Stimulated activated CD4-positive, alpha-beta T cell treated with anti-CD3 and anti-CD28 coated beads, Interleukin-4, amount 100 ng/mL, for 4 hours (primary cell): ENCODE measurements around the gene RCE1.

Experiments used
- DNase-seq, 2 experiments: peaks; one replicate each; pipeline ENCODE4 v3.0.0-alpha.2; 2020

Gene RCE1

DNA sequence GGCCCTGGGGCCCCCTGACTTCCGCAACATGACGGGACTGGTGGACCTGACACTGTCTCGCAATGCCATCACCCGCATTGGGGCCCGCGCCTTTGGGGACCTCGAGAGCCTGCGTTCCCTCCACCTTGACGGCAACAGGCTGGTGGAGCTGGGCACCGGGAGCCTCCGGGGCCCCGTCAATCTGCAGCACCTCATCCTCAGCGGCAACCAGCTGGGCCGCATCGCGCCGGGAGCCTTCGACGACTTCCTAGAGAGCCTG, 14.6 kb downstream of the RCE1 start:
- DNase-seq, result no peak

DNA sequence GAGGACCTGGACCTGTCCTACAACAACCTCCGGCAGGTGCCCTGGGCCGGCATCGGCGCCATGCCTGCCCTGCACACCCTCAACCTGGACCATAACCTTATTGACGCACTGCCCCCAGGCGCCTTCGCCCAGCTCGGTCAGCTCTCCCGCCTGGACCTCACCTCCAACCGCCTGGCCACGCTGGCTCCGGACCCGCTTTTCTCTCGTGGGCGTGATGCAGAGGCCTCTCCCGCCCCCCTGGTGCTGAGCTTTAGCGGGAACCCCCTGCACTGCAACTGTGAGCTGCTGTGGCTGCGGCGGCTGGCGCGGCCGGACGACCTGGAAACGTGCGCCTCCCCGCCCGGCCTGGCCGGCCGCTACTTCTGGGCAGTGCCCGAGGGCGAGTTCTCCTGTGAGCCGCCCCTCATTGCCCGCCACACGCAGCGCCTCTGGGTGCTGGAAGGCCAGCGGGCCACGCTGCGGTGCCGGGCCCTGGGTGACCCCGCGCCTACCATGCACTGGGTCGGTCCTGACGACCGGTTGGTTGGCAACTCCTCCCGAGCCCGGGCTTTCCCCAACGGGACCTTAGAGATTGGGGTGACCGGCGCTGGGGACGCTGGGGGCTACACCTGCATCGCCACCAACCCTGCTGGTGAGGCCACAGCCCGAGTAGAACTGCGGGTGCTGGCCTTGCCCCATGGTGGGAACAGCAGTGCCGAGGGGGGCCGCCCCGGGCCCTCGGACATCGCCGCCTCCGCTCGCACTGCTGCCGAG, 15.1 kb downstream of the RCE1 start:
- DNase-seq, result no peak

DNA sequence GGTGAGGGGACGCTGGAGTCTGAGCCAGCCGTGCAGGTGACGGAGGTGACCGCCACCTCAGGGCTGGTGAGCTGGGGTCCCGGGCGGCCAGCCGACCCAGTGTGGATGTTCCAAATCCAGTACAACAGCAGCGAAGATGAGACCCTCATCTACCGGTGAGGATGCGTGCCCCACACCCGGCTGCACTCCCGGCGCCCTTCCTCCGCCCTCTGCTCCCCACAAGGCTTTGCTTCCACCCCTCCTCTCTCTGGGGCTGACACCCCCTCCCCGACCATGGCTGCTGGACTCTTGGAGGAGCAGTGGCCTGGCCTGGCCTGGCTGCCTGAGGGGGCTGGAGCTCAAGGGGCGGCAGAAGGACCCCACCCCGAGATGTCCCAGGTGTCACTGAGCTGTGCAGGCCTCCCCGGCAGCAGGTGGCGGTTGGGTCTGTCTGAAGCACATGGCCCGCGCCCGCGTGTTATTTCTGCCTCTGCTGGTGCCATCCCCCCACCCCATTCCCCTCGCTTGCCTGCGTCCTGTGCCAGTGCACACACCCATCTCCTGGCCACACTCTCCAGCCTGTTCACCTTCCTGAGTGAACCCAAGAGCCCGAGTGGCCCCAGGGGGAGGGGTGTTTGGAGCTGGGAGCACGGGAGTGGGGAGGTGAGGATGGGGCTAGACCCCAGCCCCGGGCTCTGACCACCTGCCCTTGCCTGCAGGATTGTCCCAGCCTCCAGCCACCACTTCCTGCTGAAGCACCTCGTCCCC, 15.9 kb downstream of the RCE1 start:
- DNase-seq, result no peak

DNA sequence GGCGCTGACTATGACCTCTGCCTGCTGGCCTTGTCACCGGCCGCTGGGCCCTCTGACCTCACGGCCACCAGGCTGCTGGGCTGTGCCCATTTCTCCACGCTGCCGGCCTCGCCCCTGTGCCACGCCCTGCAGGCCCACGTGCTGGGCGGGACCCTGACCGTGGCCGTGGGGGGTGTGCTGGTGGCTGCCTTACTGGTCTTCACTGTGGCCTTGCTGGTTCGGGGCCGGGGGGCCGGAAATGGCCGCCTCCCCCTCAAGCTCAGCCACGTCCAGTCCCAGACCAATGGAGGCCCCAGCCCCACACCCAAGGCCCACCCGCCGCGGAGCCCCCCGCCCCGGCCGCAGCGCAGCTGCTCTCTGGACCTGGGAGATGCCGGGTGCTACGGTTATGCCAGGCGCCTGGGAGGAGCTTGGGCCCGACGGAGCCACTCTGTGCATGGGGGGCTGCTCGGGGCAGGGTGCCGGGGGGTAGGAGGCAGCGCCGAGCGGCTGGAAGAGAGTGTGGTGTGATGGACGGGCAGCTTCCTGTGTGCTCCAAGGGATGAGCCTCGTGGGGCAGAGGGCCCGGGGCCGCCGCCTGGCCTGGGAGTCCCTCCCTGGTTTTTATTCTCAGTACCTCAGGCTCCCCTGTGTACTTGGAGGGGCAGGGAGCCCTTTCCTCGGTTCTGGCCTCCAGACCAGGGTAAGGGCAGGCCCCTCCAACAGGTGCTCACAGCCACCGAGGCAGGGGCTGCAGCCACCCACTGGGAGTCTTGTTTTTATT, 16.6 kb downstream of the RCE1 start:
- no peak for DNase-seq

DNA sequence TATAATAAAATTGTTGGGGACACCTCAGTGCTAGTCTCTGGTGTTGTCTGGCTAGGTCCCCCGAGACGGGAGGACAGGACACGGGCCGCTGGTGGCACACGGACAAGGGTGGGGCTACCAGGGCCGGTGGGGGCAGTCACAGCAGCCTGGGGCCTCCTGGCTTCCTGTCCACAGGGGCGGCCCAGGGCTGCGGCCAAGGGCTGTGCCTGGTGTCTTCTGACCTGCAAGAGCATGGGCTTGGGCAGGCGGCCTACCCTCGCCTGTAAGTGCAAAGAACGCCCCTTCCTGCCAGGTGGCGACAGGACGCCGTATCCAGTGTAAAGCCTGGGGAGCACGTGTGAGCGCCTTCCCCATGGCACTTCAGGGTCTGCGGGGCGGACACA, 17.2 kb downstream of the RCE1 start:
- DNase-seq, result no peak

- no peak for DNase-seq
These were observed 18.0 kb downstream of the RCE1 start for GRCh38 chr11:66861038-66861773.

DNA sequence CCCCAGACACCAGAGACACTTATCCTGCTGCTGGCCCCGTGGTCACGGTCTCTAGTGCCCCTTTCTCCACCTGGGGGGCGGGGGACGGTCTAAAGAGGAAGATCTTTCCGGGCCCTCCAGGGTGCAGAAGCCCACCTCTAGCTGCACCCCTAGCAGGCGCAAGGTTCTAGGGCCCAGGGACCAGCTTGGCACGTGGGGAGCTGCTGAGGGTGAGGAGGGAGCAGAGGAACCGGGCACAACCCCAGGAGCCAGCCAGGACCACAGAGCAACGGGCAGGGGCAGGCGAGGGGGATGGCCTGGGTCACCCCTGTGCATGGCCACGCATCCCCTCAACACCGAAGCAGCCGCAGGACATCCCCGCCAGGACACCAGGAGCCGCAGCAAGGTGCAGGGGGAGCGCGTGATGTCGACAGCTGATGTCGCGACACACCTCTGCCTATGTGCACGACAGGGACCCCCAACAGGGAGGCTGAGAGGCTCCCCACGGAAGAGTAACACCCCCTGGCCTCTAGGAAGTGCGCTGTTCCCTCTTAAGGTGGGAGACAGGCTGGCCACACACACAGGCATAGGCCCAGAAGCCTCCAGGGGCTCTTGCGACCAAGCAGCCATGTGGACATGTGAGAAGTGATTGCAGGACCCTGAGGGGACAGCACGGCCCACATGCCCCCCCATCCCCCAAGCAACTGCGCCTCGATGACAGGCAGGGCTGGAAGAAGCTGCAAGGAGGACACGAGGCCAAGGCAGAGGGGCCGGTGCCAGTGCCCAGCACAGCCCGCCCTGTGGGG, 18.7 kb downstream of the RCE1 start:
- no peak for DNase-seq

DNA sequence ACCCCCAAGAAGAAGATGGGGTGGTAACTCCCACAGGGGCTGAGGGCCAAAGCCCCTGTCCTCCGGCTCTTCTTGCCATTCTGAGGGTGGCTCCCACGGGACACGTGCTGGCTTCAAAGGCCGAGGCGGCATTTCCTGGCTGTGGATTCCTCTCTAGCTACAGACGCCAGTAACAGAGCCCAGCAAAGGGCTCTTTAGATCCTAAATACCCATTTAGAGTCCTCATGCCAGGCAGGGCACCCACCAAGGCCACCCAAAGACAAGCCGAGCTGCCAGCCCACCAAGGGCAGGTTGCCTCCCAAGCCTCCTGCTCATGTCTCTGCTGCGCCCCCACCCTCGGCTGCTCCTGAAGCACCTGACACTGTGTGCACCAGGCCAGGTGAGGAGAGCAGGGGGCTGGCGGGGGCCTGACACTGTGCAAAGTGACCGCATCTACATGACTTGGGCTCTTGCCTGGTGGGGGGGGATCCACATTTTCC, 19.4 kb downstream of the RCE1 start:
- no peak for DNase-seq

- DNase-seq, result no peak
These were observed 20.3 kb downstream of the RCE1 start for GRCh38 chr11:66863428-66864125.

DNA sequence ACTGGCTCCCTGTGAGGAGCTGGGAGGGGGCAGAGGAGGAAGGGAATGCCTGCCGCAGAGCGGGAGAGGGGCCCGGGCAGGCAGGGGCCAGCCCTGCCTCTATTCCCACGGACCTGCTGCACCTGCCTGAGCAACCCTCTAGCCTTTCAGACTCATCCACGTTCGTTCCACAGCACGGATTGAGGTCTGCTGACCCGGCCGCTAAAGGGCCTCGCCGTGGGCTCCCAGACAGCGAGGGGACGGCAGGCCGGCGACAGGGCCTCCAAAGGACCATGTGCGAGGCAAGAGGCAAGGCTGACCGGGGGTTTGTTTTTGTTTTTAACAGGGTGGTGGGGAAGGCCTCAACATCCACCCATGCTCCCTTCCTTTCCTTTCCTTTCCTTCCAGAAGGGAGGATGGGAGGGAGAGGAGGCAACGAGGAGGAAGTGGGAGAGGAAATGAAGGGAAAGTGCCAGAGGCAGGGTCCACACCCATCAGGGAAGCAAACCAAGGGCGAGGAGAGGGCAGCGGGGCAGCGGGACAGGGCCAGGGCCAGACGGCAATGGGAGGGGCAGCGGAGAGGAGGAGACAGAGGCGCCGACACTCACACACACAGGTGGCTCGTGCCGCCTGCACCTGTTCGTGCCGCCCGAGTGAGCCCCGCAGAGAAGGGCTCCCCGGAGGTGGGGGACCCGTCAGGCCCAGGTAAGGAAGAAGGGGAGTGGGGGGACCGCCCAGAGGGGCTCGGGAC, 21.1 kb downstream of the RCE1 start:
- no peak for DNase-seq

DNA sequence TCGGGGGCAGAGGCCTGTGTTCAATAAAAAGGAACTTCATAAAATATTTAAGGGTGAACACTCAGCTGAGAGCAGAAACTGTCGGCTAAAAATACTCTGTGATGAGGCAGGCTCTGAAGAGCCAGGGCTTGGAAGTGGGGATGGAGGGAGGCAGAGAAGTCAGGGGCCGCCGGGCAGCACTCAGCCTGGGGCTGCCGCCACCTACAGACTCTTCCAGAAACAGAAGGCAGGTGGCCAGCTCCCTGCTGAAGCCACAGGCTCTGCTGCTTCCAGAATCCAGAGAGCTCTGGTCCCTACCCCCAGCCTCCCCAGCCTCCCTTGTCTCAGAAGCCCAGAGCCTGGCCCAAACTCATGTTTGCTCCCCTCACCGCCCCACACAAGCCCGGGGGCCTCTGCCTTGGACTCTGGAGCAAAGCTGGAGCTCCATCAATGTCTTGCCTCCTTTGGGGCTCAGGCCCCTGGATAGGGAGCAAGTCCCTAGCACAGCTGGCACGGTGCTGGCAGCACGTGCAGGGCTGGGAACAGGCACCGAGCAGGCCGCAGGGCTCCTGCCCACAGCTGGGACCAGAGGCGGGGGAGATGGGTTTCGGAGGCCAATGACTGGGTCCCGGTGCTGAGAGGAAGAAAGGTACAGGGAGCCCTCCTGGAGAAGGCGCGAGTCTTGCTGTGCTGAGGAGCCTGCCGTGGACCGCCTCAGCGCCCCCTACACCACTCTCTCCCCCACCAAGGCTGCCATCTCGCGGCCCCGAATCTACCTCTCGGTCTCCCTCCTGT, 21.9 kb downstream of the RCE1 start:
- no peak for DNase-seq

GRCh38 chr11:66866007-66866406, 22.8 kb downstream of the RCE1 start:
- no peak for DNase-seq

DNA sequence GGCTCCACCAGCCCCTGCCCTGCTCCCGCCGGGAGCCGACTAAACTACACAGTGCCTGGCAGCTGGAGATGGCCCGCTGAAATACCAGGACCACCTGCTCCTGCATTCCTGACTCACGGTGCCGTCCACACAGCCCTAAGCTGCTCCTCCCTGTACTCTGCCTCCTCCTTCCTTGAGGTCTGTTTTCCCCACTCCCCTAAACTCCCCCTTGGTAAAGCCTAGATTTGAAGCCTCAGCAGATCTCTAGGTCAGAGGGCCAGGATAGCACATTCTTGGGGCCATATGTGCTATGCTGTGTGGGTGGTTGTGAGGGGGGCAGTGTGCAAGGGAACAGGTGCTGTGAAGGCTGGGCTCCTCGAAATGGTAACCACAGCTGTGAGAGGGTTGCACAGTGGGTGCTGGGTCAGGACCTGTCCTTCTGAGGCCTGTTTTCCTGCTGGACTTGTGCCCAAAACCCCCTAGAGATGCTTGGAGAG, 23.3 kb downstream of the RCE1 start:
- no peak for DNase-seq

- DNase-seq, result no peak
These were observed 24.3 kb downstream of the RCE1 start for GRCh38 chr11:66867425-66868040.

- no peak for DNase-seq
These were observed 25.0 kb downstream of the RCE1 start for GRCh38 chr11:66868082-66868725.

DNA sequence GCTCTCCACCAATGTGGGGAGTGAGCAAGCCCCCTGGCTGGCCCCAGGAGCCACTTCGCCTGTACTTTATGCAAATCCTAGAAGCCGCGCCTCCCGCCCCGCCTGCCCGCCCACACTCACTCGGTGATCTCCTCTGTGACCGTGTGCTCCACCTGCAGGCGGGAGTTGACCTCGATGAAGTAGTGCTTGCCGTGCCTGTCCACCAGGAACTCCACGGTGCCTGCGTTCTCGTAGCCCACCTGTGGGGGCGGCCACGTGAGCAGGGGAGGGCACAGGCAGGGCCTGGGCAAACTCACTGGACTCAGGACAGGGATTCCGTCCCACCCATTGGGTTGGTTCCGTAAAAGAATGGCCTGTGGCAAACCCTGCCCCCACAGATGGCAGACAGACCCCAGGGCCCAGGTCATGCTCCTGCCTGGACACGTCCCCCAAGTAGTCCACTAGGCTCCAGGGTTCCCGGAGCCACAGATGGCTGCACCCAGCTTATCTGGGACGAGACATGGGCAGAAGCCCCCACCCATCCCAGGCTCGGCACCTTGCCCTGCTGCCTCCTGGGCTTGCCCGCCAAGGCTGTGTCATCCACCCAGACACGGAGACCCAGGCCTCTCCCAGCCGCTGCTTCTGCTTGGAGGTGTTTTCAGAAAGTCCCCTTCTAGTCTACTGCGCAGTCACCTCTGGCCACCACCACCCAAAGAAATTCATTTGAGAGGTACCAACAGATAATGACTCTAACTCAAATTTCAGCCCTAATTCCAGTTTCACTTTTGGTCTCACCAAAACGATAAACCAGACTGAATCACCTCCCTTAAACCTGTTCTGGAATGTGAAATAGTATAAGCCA, 25.7 kb downstream of the RCE1 start:
- DNase-seq, result peak; percentile 75 to 81

GRCh38 chr11:66869567-66869870, 26.3 kb downstream of the RCE1 start:
- DNase-seq, result no peak

GRCh38 chr11:66870131-66870530, 26.9 kb downstream of the RCE1 start:
- no peak for DNase-seq
